Astrocyte (in vitro differentiated cells and primary cell): ENCODE results near the gene AANAT. TPM values are rescaled to one million over a fixed set of nuclear protein-coding genes. Genes with fewer than 3 reads are reported as not detected.

Experiments used
- DNase-seq: peaks from one replicate; pipeline ENCODE4 v3.0.0-alpha.2; 2010; ENCODE audit warnings: low read depth
- FAIRE-seq: peaks from 2 replicates; lab custom pipeline; 2011; peaks lifted over from hg19 to GRCh38; lab: Jason Lieb, UNC
- H2AFZ ChIP-seq: 2 replicates; pipeline ENCODE4 v1.6.0; 2012; ENCODE audit warnings: low read depth, low read length, inconsistent platforms
- H3K27ac ChIP-seq: 2 replicates; pipeline ENCODE4 v1.5.1; 2011; ENCODE audit warnings: low read depth, low read length, inconsistent platforms
- H3K27me3 ChIP-seq: 2 replicates; pipeline ENCODE4 v1.6.0; 2011; ENCODE audit warnings: low read length, inconsistent platforms; ENCODE audit not compliant: insufficient read depth
- H3K36me3 ChIP-seq: 2 replicates; pipeline ENCODE4 v1.5.1; 2011; ENCODE audit warnings: low read length, inconsistent platforms; ENCODE audit not compliant: insufficient read depth
- H3K4me1 ChIP-seq: 2 replicates; pipeline ENCODE4 v1.5.1; 2011; ENCODE audit warnings: low read length, inconsistent platforms; ENCODE audit not compliant: insufficient read depth
- H3K4me2 ChIP-seq: 2 replicates; pipeline ENCODE4 v1.6.0; 2012; ENCODE audit warnings: low read length, inconsistent platforms
- H3K4me3 ChIP-seq: 2 replicates; pipeline ENCODE4 v1.5.1; 2011; ENCODE audit warnings: low read depth, mild to moderate bottlenecking, low read length, inconsistent platforms; ENCODE audit not compliant: insufficient read depth
- H3K79me2 ChIP-seq: 2 replicates; pipeline ENCODE4 v1.6.0; 2012; ENCODE audit warnings: mild to moderate bottlenecking, low read length, inconsistent platforms; ENCODE audit not compliant: insufficient read depth
- H3K9ac ChIP-seq: 2 replicates; pipeline ENCODE4 v1.6.0; 2012; ENCODE audit warnings: mild to moderate bottlenecking, low read length, inconsistent platforms
- H3K9me3 ChIP-seq: 2 replicates; pipeline ENCODE4 v1.5.1; 2012; ENCODE audit warnings: low read depth, mild to moderate bottlenecking, low read length, inconsistent platforms; ENCODE audit not compliant: insufficient read depth
- H4K20me1 ChIP-seq: 2 replicates; pipeline ENCODE4 v1.6.0; 2012; ENCODE audit warnings: low read length, inconsistent platforms; ENCODE audit not compliant: insufficient read depth
- H3K27ac Mint-ChIP-seq: one replicate; pipeline ENCODE4 v1.8.0; 2021; ENCODE audit warnings: mild to moderate bottlenecking, mixed read lengths; ENCODE audit not compliant: unreplicated experiment
- H3K27me3 Mint-ChIP-seq: one replicate; pipeline ENCODE4 v1.8.0; 2021; ENCODE audit warnings: low read depth, mixed read lengths; ENCODE audit not compliant: unreplicated experiment
- H3K36me3 Mint-ChIP-seq: one replicate; pipeline ENCODE4 v1.8.0; 2021; ENCODE audit warnings: low read depth, mixed read lengths; ENCODE audit not compliant: unreplicated experiment
- H3K4me1 Mint-ChIP-seq: one replicate; pipeline ENCODE4 v1.8.0; 2021; ENCODE audit warnings: low read depth, mixed read lengths; ENCODE audit not compliant: unreplicated experiment
- H3K4me3 Mint-ChIP-seq: one replicate; pipeline ENCODE4 v1.8.0; 2021; ENCODE audit warnings: mild to moderate bottlenecking, moderate library complexity, mixed read lengths; ENCODE audit not compliant: unreplicated experiment
- H3K9me3 Mint-ChIP-seq: one replicate; pipeline ENCODE4 v1.8.0; 2021; ENCODE audit warnings: mild to moderate bottlenecking, mixed read lengths; ENCODE audit not compliant: unreplicated experiment
- CTCF ChIP-seq: IDR thresholded peaks from 2 replicates; pipeline ENCODE4 v1.5.1; 2011; ENCODE audit warnings: low read depth, mild to moderate bottlenecking, inconsistent platforms, low read length, moderate library complexity; ENCODE audit not compliant: insufficient read depth
- EZH2 ChIP-seq: IDR thresholded peaks from 2 replicates; pipeline ENCODE4 v1.6.1; 2012; ENCODE audit warnings: mild to moderate bottlenecking, low read length, inconsistent platforms; ENCODE audit not compliant: insufficient read depth
- total RNA-seq: library from RNA; stranded (reverse); gene quantifications from 2 replicates; pipeline ENCODE4 v1.2.1, GENCODE V29; 2021

AANAT gene
- total RNA-seq, 1 donor from 2014 or later, result not detected

- H3K4me2 ChIP-seq, result no peak overlapping the region
- Mint-ChIP-seq H3K4me3 (no peak overlapping the region), H3K27ac (no peak overlapping the region), H3K36me3 (peaks cover 2% of the 10 kb centered on the region), H3K4me1 (peaks cover 8% of the 10 kb centered on the region), H3K9me3 (no peaks in the 10 kb centered on the region), H3K27me3 (no peaks in the 10 kb centered on the region)
- no peak overlapping the region for H3K4me3 ChIP-seq
- H3K9me3 ChIP-seq, result no peaks in the 10 kb centered on the region
- peaks cover 3% of the 10 kb centered on the region for H3K4me1 ChIP-seq
- H3K9ac ChIP-seq, result no peak overlapping the region
- H2AFZ ChIP-seq, result no peak overlapping the region
- H3K27me3 ChIP-seq, result no peaks in the 10 kb centered on the region
- no peak for TF ChIP-seq CTCF
- TF ChIP-seq EZH2, result no peak
- H4K20me1 ChIP-seq, result peaks cover 93% of the 10 kb centered on the region
- no peak overlapping the region for H3K27ac ChIP-seq
- no peaks in the 10 kb centered on the region for H3K36me3 ChIP-seq
- DNase-seq (no peak), FAIRE-seq (no peak)
- peaks cover 91% of the 10 kb centered on the region for H3K79me2 ChIP-seq
Observed at GRCh38 chr17:76435751-76436150, 31.7 kb upstream of the AANAT start.

- Histone ChIP-seq H2AFZ (no peak overlapping the region), H3K4me2 (no peak overlapping the region), H3K27me3 (no peaks in the 10 kb centered on the region), H3K4me1 (peaks cover 3% of the 10 kb centered on the region), H3K79me2 (peaks cover 94% of the 10 kb centered on the region), H3K27ac (no peak overlapping the region), H3K9ac (no peak overlapping the region), H4K20me1 (peaks cover 93% of the 10 kb centered on the region), H3K4me3 (no peak overlapping the region), H3K9me3 (no peaks in the 10 kb centered on the region), H3K36me3 (no peaks in the 10 kb centered on the region)
- no peak for DNase-seq
- TF ChIP-seq EZH2, result no peak
- TF ChIP-seq CTCF, result no peak
- no peak for FAIRE-seq
- no peaks in the 10 kb centered on the region for H3K9me3 Mint-ChIP-seq
- no peak overlapping the region for H3K27ac Mint-ChIP-seq
- peaks cover 18% of the 10 kb centered on the region for H3K4me1 Mint-ChIP-seq
- peaks cover 2% of the 10 kb centered on the region for H3K36me3 Mint-ChIP-seq
- no peaks in the 10 kb centered on the region for H3K27me3 Mint-ChIP-seq
- H3K4me3 Mint-ChIP-seq, result no peak overlapping the region
Observed at GRCh38 chr17:76437467-76438402, 29.7 kb upstream of the AANAT start.

GRCh38 chr17:76438906-76439305 lies 28.5 kb upstream of the AANAT start:
- H3K4me3 Mint-ChIP-seq, result no peak overlapping the region
- Histone ChIP-seq H3K27me3 (no peaks in the 10 kb centered on the region), H3K79me2 (peaks cover 93% of the 10 kb centered on the region), H3K9me3 (no peaks in the 10 kb centered on the region), H4K20me1 (peaks cover 90% of the 10 kb centered on the region), H3K4me3 (no peak overlapping the region), H3K36me3 (no peaks in the 10 kb centered on the region), H3K9ac (no peak overlapping the region), H3K4me2 (no peak overlapping the region), H2AFZ (no peak overlapping the region), H3K27ac (no peak overlapping the region), H3K4me1 (peaks cover 3% of the 10 kb centered on the region)
- FAIRE-seq (no peak), DNase-seq (no peak)
- TF ChIP-seq CTCF, result no peak
- no peak overlapping the region for H3K27ac Mint-ChIP-seq
- no peaks in the 10 kb centered on the region for H3K9me3 Mint-ChIP-seq
- peaks cover 23% of the 10 kb centered on the region for H3K4me1 Mint-ChIP-seq
- no peaks in the 10 kb centered on the region for H3K27me3 Mint-ChIP-seq
- peaks cover 2% of the 10 kb centered on the region for H3K36me3 Mint-ChIP-seq
